GM23338 (cell line): ENCODE measurements around the gene RRAD. TPM values are rescaled to one million over a fixed set of nuclear protein-coding genes. Genes with fewer than 3 reads are reported as not detected.
A peak's percentile ranks its signal among the peaks of the same experiment; 100 is the strongest.

Experiments
- ATAC-seq: fragments of 200-7000 bp; cut with Tn5 transposase; 3 replicates; pipeline ENCODE4 v1.9.1; 2020
- DNase-seq: peaks from one replicate; pipeline ENCODE4 v3.0.0-alpha.2; 2015; ENCODE audit warnings: low spot score
- H2AFZ ChIP-seq: fragments of 200-600 bp; sonication (generic); 2 replicates; pipeline ENCODE4 v1.8.0; 2016; ENCODE audit warnings: antibody characterized with exemption, mild to moderate bottlenecking, moderate library complexity
- H3F3A ChIP-seq: fragments of 200-600 bp; sonication (generic); replicated peaks from 2 replicates; pipeline ENCODE4 v1.8.0; 2017; ENCODE audit warnings: antibody characterized with exemption, mixed run types, low read depth
- H3K27ac ChIP-seq: fragments of 200-600 bp; sonication (generic); 2 replicates; pipeline ENCODE4 v1.6.1; 2016; ENCODE audit warnings: low read depth
- H3K27me3 ChIP-seq: fragments of 200-600 bp; sonication (generic); 2 replicates; pipeline ENCODE4 v1.8.0; 2016; ENCODE audit warnings: mild to moderate bottlenecking, mixed run types, moderate library complexity; ENCODE audit not compliant: insufficient read depth
- H3K36me3 ChIP-seq: fragments of 200-600 bp; sonication (generic); 2 replicates; pipeline ENCODE4 v1.8.0; 2016; ENCODE audit warnings: mild to moderate bottlenecking; ENCODE audit not compliant: insufficient read depth
- H3K4me1 ChIP-seq: fragments of 200-600 bp; sonication (generic); 2 replicates; pipeline ENCODE4 v1.8.0; 2016; ENCODE audit warnings: mild to moderate bottlenecking, moderate library complexity; ENCODE audit not compliant: insufficient read depth
- H3K4me2 ChIP-seq: fragments of 200-600 bp; sonication (generic); 2 replicates; pipeline ENCODE4 v1.7.1; 2017; ENCODE audit warnings: mixed run types
- H3K4me3 ChIP-seq: fragments of 200-600 bp; sonication (generic); 2 replicates; pipeline ENCODE4 v1.6.1; 2016; ENCODE audit warnings: mixed run types
- H3K79me2 ChIP-seq: fragments of 200-600 bp; sonication (generic); replicated peaks from 2 replicates; pipeline ENCODE4 v1.8.0; 2017; ENCODE audit warnings: mild to moderate bottlenecking; ENCODE audit not compliant: insufficient read depth
- H3K9me2 ChIP-seq: fragments of 200-600 bp; sonication (generic); 2 replicates; pipeline ENCODE4 v1.8.0; 2017; ENCODE audit not compliant: insufficient read depth
- H4K20me1 ChIP-seq: fragments of 200-600 bp; sonication (generic); replicated peaks from 2 replicates; pipeline ENCODE4 v1.8.0; 2017; ENCODE audit warnings: mild to moderate bottlenecking; ENCODE audit not compliant: insufficient read depth
- H3K27ac Mint-ChIP-seq: 2 replicates; pipeline ENCODE4 v1.8.0; 2020; ENCODE audit warnings: inconsistent platforms, mild to moderate bottlenecking, moderate library complexity, mixed read lengths
- H3K27me3 Mint-ChIP-seq: 3 replicates; pipeline ENCODE4 v1.8.0; 2022; ENCODE audit warnings: low read depth, mild to moderate bottlenecking, moderate library complexity, mixed read lengths, inconsistent platforms; ENCODE audit not compliant: insufficient read depth, poor library complexity
- H3K36me3 Mint-ChIP-seq: 3 replicates; pipeline ENCODE4 v1.8.0; 2021; ENCODE audit warnings: low read depth, mild to moderate bottlenecking, inconsistent platforms, moderate library complexity, mixed read lengths
- H3K4me1 Mint-ChIP-seq: 3 replicates; pipeline ENCODE4 v1.8.0; 2020; ENCODE audit warnings: mild to moderate bottlenecking, inconsistent platforms, mixed read lengths
- H3K4me3 Mint-ChIP-seq: 3 replicates; pipeline ENCODE4 v1.8.0; 2021; ENCODE audit warnings: moderate library complexity, mild to moderate bottlenecking, inconsistent platforms, mixed read lengths
- H3K9me3 Mint-ChIP-seq: 3 replicates; pipeline ENCODE4 v1.8.0; 2020; ENCODE audit warnings: moderate library complexity, mild to moderate bottlenecking, inconsistent platforms, mixed read lengths
- CREB1 ChIP-seq: fragments of 250-450 bp; sonication (Bioruptor Pico); IDR thresholded peaks from 2 replicates; pipeline ENCODE4 v1.5.0; 2020; ENCODE audit warnings: low read depth, mild to moderate bottlenecking, moderate library complexity
- CTCF ChIP-seq, 2 experiments: fragments of 200-600 bp in 1 of 2; sonication (generic) in 1 of 2; conservative IDR thresholded peaks; 2 replicates each; pipeline versions ENCODE4 v1.5.1 to v1.6.1; 2016 to 2017; ENCODE audit warnings: antibody characterized with exemption in 2 of 2, low read depth in 2 of 2, mild to moderate bottlenecking in 2 of 2, moderate library complexity in 1 of 2
- EZH2 ChIP-seq: fragments of 200-600 bp; sonication (generic); IDR thresholded peaks from one replicate; pipeline ENCODE4 v1.8.0; 2017; ENCODE audit warnings: antibody characterized with exemption, mild to moderate bottlenecking, low read depth; ENCODE audit not compliant: unreplicated experiment
- EZH2phosphoT487 ChIP-seq: fragments of 200-600 bp; sonication (generic); IDR thresholded peaks from one replicate; pipeline ENCODE4 v1.8.1; 2018; ENCODE audit warnings: antibody characterized with exemption; ENCODE audit not compliant: unreplicated experiment
- NANOG ChIP-seq: IDR thresholded peaks from 2 replicates; pipeline ENCODE4 v1.6.1; 2016; ENCODE audit warnings: antibody characterized with exemption, borderline replicate concordance
- REST ChIP-seq: IDR thresholded peaks from one replicate; pipeline ENCODE4 v1.6.1; 2018; ENCODE audit warnings: antibody characterized with exemption; ENCODE audit not compliant: unreplicated experiment
- STAT1 ChIP-seq: IDR thresholded peaks from one replicate; pipeline ENCODE4 v1.6.1; 2016; ENCODE audit warnings: antibody characterized with exemption; ENCODE audit not compliant: unreplicated experiment
- ZNF114 ChIP-seq: fragments of 250-450 bp; sonication (Bioruptor Pico); IDR thresholded peaks from 2 replicates; pipeline ENCODE4 v1.5.0; 2020; ENCODE audit warnings: mild to moderate bottlenecking, moderate library complexity
- polyA plus RNA-seq: library from polyadenylated mRNA; unstranded; fragments of >200 nt; fragmentation: Nextera tagmentation; extraction: Ambion mirVana; gene quantifications from 2 replicates; pipeline ENCODE4 v1.2.1, GENCODE V29; 2016
- total RNA-seq: library from RNA; depleted of rRNA; stranded (reverse); fragments of >200 nt; shearing (Covaris generic); gene quantifications from 2 replicates; pipeline ENCODE4 v1.2.3, GENCODE V29; 2014
- TF ChIP-seq, protein P1 (sequence below): fragments of 250-450 bp; sonication (Bioruptor Pico); IDR thresholded peaks from 2 replicates; pipeline ENCODE4 v1.5.0; 2020; ENCODE audit warnings: mild to moderate bottlenecking, moderate library complexity

The RRAD gene
- total and polyA plus RNA-seq, 2 experiments from 2014 or later: 0.18 TPM; not detected in 1

DNA sequence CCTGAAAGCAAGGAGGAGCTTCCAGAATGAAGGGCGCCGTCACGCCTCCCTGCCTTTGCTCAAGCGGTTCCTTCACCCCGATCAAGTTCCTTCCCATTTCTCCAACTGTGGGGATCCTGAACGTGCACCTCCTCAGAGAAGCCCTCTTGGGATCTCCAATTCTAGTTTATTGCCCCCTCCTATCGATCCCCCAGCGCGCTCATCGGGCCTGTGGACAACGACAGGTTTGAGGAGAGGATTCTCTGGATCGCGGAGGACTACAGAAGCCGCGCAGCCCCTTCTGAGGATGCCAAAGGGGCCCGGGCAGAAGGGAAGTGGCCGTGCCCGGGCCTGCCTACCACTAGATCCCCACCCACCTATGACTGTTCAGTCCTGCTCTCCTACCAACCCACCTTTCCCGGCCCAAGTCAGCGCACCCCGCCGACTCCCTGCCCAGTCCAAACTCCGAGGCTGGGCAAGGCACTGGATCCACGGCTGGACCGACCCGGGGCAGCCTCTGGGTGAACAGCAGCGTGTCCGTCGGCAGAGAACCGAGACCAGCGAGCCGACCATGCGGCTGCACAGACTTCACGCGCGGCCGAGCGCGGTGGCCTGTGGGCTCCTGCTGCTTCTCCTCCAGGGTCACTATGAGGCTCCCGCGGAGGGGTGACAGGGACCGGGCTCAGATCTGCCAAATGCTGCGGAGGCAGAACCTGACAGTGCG, 22.9 kb upstream of the RRAD start:
- H3K79me2 ChIP-seq: no peaks in the 10 kb centered on the region
- no peak for TF ChIP-seq CTCF (conservative IDR thresholded peaks at IDR 0.05; ENCODE audit: low read depth in 2 of 2)
- TF ChIP-seq EZH2: peak; percentile 83
- TF ChIP-seq, protein P1, sequence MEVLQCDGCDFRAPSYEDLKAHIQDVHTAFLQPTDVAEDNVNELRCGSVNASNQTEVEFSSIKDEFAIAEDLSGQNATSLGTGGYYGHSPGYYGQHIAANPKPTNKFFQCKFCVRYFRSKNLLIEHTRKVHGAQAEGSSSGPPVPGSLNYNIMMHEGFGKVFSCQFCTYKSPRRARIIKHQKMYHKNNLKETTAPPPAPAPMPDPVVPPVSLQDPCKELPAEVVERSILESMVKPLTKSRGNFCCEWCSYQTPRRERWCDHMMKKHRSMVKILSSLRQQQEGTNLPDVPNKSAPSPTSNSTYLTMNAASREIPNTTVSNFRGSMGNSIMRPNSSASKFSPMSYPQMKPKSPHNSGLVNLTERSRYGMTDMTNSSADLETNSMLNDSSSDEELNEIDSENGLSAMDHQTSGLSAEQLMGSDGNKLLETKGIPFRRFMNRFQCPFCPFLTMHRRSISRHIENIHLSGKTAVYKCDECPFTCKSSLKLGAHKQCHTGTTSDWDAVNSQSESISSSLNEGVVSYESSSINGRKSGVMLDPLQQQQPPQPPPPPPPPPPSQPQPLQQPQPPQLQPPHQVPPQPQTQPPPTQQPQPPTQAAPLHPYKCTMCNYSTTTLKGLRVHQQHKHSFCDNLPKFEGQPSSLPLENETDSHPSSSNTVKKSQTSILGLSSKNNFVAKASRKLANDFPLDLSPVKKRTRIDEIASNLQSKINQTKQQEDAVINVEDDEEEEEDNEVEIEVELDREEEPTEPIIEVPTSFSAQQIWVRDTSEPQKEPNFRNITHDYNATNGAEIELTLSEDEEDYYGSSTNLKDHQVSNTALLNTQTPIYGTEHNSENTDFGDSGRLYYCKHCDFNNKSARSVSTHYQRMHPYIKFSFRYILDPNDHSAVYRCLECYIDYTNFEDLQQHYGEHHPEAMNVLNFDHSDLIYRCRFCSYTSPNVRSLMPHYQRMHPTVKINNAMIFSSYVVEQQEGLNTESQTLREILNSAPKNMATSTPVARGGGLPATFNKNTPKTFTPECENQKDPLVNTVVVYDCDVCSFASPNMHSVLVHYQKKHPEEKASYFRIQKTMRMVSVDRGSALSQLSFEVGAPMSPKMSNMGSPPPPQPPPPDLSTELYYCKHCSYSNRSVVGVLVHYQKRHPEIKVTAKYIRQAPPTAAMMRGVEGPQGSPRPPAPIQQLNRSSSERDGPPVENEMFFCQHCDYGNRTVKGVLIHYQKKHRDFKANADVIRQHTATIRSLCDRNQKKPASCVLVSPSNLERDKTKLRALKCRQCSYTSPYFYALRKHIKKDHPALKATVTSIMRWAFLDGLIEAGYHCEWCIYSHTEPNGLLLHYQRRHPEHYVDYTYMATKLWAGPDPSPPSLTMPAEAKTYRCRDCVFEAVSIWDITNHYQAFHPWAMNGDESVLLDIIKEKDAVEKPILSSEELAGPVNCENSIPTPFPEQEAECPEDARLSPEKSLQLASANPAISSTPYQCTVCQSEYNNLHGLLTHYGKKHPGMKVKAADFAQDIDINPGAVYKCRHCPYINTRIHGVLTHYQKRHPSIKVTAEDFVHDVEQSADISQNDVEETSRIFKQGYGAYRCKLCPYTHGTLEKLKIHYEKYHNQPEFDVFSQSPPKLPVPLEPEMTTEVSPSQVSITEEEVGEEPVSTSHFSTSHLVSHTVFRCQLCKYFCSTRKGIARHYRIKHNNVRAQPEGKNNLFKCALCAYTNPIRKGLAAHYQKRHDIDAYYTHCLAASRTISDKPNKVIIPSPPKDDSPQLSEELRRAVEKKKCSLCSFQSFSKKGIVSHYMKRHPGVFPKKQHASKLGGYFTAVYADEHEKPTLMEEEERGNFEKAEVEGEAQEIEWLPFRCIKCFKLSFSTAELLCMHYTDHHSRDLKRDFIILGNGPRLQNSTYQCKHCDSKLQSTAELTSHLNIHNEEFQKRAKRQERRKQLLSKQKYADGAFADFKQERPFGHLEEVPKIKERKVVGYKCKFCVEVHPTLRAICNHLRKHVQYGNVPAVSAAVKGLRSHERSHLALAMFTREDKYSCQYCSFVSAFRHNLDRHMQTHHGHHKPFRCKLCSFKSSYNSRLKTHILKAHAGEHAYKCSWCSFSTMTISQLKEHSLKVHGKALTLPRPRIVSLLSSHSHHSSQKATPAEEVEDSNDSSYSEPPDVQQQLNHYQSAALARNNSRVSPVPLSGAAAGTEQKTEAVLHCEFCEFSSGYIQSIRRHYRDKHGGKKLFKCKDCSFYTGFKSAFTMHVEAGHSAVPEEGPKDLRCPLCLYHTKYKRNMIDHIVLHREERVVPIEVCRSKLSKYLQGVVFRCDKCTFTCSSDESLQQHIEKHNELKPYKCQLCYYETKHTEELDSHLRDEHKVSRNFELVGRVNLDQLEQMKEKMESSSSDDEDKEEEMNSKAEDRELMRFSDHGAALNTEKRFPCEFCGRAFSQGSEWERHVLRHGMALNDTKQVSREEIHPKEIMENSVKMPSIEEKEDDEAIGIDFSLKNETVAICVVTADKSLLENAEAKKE (CRISPR knock-in tag): no peak
- TF ChIP-seq STAT1: no peak
- TF ChIP-seq CREB1 (CRISPR knock-in tag): no peak
- no peak for TF ChIP-seq ZNF114 (CRISPR knock-in tag)
- TF ChIP-seq NANOG: no peak
- TF ChIP-seq EZH2phosphoT487: peak; percentile 36
- TF ChIP-seq REST: no peak
- peak overlapping the region; percentile 60 for H3K4me3 ChIP-seq
- peak overlapping the region; percentile 98 for H2AFZ ChIP-seq
- Mint-ChIP-seq H3K27ac (no peak overlapping the region), H3K4me3 (peak overlapping the region; percentile 66), H3K36me3 (0 out of 3 replicates have a peak, but pooled peaks cover 4% of the 10 kb centered on the region), H3K27me3 (peaks cover 39% of the 10 kb centered on the region), H3K9me3 (peaks cover 10% of the 10 kb centered on the region; the same call in 2 of the 3 replicates), H3K4me1 (no peaks in the 10 kb centered on the region; the same call in 2 of the 3 replicates)
- H3K4me2 ChIP-seq: peak overlapping the region; percentile 87
- peaks cover 51% of the 10 kb centered on the region for H3K27me3 ChIP-seq
- H3K9me2 ChIP-seq: no peaks in the 10 kb centered on the region
- DNase-seq (peak; percentile 27), ATAC-seq (peak; percentile 30)
- H3K36me3 ChIP-seq: no peaks in the 10 kb centered on the region
- H4K20me1 ChIP-seq: no peaks in the 10 kb centered on the region
- H3K27ac ChIP-seq: no peak overlapping the region
- H3F3A ChIP-seq: no peaks in the 10 kb centered on the region
- peaks cover 3% of the 10 kb centered on the region; the same call in 1 of the 2 replicates for H3K4me1 ChIP-seq
